LoVo (cell line): ENCODE measurements around the gene GRWD1.
"Not testable (repeated sequence)": the region's sequence is repeated elsewhere in the genome, so short reads cannot be mapped to it uniquely, and the experiment has no call there.

ENCODE experiments used
- DNase-seq: peaks from one replicate; pipeline ENCODE4 v3.0.0-alpha.2; 2016; ENCODE audit warnings: low spot score

The GRWD1 gene

DNA sequence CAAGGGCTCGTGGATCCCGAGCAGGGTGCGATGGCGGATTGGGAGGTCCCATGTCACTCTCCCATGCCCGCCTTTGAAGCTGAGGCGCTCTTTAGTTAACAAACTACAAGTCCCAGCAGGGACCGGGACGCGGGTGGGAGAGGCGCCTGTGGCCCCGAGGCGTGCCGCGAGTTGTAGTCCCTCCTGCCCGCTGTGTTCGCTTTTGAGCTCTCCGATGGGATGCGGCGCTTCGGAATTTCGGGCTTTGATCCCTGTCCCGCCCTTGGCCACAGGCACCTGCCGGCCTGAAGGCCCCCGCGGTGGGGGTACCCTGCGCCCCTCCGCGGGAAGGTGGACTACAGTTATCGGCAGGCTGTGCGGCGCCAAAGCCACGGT, 34.4 kb downstream of the GRWD1 start:
- DNase-seq: no peak

DNA sequence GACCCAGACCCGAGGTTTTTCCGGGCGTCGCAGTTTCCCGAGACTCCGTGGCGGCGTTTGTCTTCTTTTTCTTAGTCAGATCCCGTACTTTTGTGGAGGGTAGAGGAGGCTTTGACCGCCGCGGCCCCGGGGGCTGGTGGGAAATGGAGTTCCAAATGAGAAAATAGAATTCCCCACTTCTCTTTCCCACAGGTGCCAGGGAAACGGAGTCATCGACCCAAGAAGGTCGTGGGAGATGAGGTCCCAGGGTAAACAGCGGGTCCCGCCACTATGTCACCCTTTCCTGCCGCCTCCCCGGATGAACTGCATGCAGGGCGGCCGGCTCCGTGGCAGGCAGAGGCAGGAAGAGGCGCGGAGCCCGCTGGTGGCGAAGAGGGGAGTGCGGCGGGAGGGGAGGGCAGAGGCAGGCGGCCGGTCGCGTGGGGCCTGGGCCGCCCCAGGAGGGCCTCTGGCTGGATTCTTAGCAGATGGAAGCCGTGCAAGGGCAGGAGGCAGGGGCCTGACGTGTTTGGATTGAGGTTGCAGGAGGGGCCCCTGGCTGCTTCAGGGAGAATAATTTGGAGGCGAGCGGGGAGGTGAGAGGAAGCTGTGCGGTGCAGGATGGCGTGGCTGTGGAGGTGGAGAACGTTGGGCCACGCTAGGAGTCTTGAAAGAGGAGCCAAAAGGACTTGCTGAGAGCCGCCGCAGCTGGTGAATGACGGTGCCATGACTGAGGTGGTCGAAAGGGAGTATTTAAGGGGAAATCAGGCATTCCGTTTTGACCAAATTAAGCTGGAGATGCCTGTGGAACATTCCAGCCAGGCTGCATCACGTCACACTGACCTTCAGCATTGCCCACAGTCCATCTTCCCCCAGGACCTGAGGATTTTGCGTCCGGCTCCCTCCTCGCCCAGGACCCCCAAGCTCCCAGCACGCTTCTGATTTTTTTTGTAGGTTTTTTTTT, 35.0 kb downstream of the GRWD1 start:
- no peak for DNase-seq

DNA sequence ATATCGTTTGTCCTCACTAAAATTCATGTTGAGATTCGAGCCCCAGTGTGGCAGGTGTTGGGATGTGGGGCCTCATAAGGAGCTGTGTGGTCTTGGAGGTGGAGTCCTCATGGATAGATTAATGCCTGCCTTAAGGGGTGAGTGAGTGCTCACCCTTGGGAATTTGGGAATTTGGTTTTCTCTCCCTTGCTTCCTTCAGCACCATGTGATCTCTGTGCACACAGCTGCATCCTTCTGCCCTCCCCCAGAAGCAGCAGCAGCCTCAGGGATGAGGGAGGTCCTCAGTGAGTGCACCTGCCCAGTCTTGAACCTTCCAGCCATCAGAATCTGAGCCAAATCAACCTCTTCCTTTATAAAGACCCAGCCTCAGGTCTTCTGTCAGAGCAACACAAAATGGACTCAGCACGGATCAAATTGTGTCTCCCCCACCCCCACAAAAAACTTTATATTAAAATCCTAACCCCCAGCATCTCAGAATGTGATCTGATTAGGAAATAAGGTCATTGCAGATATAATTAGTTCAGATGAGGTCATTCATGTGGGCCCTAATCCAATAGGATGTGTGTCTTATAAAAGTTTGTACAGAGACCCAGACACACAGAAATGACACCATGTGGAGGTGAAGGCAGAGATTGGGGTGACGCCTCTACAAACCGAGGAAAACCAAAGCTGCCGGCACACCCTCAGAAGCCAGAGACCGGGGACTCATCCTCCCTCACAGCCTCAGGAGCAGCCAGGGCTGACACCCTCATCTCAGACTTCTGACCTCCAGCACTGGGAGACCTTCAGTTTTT, 36.3 kb downstream of the GRWD1 start:
- DNase-seq: no peak

- DNase-seq: no peak
Observed at GRCh38 chr19:48483301-48483700, 37.5 kb downstream of the GRWD1 start.

DNA sequence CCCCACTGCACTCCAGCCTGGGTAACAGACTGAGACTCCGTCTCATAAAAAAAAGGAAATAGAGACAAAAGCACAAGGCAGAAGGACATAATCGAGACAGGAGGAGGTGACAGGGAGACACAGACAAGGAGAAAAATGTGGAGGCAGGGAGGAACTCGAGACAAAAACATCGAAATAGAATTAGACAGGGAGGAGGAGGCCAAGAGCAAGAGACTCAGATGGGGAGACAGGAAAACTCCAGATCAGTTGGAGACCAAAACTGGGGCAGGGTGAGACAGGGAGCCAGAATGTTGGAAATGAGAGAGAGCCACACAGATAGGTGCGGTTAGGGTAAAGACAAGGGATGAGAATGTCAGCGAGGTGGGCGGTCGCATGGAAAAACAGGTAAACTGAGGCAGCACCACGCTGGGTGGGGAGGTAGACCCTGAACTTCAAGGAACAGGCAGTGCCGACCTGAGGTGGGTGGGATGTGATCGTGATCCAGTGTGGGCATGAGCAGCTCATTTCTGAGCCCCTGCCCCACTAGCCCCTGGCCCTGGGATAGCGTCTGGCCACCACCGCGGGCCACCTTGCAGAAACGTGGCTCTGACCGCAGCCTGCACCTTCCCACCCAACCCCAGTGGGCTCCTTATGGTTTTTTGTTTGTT, 38.6 kb downstream of the GRWD1 start:
- DNase-seq: no peak

- no peak for DNase-seq
Observed at GRCh38 chr19:48484931-48485612, 39.3 kb downstream of the GRWD1 start.

DNA sequence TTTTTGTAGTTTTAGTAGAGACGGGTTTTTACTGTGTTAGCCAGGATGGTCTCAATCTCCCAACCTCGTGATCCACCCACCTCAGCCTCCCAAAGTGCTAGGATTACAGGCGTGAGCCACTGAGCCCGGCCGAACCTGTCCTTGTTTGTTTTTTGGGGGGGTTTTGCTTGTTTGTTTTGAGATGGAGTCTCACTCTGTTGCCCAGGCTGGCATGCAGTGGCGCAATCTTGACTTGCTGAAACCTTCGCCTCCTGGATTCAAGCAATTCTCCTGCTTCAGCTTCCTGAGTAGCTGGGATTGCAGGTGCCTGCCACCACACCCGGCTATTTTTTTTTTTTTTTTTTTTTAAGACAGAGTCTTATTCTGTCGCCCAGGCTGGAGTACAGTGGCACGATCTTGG, 40.9 kb downstream of the GRWD1 start:
- not testable (repeated sequence) for DNase-seq

GRCh38 chr19:48487544-48487943, 41.8 kb downstream of the GRWD1 start:
- DNase-seq: no peak

DNA sequence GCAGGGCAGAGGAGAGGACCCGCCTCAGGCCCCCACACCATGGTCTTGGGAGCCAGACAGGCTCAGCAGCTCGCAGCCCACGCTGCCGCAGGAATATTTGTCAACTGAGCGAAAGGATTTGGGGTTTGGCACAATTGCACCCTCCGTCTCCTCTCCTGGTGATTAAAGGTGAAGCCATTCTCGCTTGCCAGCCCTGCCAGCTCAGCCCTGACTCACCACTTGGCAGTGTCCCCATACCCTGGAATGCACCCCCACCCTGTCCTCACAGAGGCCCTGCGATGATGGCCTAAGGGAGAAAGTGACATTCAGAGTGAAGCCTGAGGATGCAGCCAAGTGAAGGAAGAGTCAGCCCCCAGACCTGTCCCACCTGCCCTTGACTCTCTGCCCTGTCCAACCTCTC, 42.2 kb downstream of the GRWD1 start:
- peak; percentile 94 for DNase-seq

- DNase-seq: not testable (repeated sequence)
Observed at GRCh38 chr19:48488478-48488877, 42.7 kb downstream of the GRWD1 start.

DNA sequence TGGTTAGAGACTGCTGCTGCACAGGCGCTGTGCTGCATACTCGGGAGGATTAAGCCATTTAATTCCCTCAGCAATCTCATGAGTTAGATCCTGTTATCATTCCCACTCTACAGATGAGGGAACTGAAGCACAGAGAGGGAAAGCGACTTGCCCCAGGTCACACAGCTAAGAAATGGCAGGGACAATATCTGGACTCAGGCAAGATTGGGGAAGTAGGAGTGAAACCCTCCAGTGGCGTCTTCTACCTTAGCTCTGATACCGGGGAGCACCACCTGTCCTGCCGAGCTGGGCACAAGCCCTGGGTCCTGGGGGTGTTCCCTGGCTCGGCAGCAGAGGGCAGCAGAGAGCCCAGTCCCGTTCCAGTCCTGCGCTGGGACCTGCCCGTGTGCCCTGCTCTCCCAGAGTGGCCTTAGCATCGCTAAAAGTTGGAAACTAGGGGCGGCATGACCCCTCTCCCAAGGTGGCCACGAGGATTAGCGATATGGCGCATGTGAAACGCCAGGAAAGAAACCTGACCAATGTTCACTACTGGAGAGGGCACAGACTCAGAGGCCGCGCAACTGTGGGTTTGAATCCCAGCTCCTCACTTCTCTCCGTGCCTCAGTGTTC, 43.9 kb downstream of the GRWD1 start:
- peak; percentile 74 for DNase-seq

DNA sequence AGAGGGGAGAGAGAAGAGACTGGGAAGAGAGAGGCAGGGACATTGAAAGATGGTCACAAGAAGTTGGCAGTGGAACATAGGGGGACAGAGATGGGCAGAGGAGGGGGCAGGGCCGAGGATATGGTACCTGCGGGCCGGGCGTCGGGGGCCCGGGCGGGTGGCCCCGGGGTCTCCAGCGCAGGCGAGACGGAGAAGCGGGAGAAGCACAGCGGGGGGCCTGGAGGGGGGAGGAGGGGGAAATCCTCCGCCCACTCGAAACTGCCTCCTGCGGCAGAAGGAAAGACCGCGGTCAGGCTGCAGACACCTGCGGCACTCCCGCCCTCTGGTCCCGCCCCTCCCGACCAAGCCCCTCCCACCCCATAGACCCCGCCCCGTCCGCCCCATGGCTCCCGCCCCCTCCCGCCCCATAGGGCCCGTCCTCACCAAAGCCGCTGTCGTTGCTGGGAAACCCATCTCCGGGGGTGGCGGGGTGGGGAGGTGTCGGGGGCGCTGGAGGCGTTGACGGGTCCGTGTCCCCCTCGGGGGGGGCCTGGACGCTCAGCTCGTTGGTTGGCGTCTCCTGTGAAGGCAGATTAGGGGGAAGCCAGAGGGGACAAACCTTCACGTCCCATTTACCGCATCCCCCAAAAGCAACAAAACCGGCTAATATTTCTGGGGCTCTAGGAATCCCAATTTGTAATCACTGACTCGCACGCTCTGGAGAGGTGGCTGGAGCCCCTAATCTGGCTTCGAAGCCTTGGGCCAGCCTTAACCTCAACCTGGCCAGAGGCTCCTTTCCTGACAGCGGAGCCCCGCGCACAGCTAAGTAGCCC, 45.4 kb downstream of the GRWD1 start:
- DNase-seq: no peak

- DNase-seq: no peak
Observed at GRCh38 chr19:48491793-48492123, 46.0 kb downstream of the GRWD1 start.

GRCh38 chr19:48492925-48493717, 47.3 kb downstream of the GRWD1 start:
- peak; percentile 98 for DNase-seq

DNA sequence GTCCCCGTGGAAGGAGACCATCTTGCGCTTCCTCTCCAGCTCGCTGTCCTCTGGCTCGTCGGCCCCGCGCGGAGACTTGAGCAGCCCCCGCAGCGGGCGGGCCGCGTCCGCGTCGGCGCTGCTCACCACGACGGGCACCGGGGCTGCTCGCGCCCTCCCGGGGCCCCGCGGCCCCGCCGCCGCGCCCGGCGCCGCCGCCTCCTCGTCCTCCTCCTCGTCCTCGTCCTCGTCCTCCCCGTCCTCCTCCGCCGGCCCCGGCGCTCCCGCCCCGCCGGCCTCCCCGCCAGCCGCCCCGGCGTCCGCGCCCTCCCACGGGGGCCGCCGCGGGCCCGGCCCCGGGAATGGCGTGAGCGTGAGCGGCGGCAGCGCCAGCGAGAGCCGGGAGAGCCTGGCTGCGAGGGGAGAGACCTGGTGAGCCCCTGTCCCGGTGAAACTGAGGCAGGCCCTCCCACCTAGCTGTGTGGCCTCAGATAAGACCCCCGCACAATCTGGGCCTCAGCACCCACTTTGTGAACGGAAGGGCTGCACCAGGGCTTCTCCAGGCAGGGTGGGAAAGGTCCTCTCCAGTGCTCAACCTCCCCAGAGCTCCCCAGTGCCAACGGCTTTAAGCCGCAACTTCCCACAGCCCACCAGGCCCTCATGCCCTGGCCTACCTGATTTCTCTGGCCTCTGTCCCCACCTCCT, 48.1 kb downstream of the GRWD1 start:
- no peak for DNase-seq

GRCh38 chr19:48495396-48495795, 49.6 kb downstream of the GRWD1 start:
- DNase-seq: no peak

GRCh38 chr19:48496959-48497727, 51.4 kb downstream of the GRWD1 start:
- no peak for DNase-seq

GRCh38 chr19:48497728-48498594, 52.2 kb downstream of the GRWD1 start:
- DNase-seq: no peak
